Fibroblast of pulmonary artery (primary cell): ENCODE measurements around the gene FAM222A.

Experiments
- DNase-seq: peaks from one replicate; pipeline ENCODE4 v3.0.0-alpha.2; 2010; ENCODE audit warnings: low read depth
- H3K4me3 ChIP-seq: replicated peaks from 2 replicates; pipeline ENCODE4 v1.5.1; 2011; ENCODE audit warnings: low read depth, mild to moderate bottlenecking, control low read depth, low read length, moderate library complexity
- CTCF ChIP-seq: IDR thresholded peaks from 2 replicates; pipeline ENCODE4 v1.5.1; 2011; ENCODE audit warnings: mild to moderate bottlenecking, control low read depth, low read length, inconsistent platforms; ENCODE audit errors: missing control alignments

FAM222A gene

GRCh38 chr12:109796057-109796456 lies 82.4 kb downstream of the FAM222A start:
- no peak for DNase-seq
- no peak for TF ChIP-seq CTCF

GRCh38 chr12:109797905-109798669 lies 84.5 kb downstream of the FAM222A start:
- no peak overlapping the region for H3K4me3 ChIP-seq
- TF ChIP-seq CTCF, result peak; percentile 22
- no peak for DNase-seq

More at GRCh38 chr12:109796057-109796456, 82.4 kb downstream of the FAM222A start:
- no peak overlapping the region for H3K4me3 ChIP-seq

GRCh38 chr12:109798691-109799090 lies 85.1 kb downstream of the FAM222A start:
- no peak overlapping the region for H3K4me3 ChIP-seq
- DNase-seq, result no peak
- no peak for TF ChIP-seq CTCF

GRCh38 chr12:109800536-109800935 lies 86.9 kb downstream of the FAM222A start:
- no peak for TF ChIP-seq CTCF
- DNase-seq, result no peak
- no peak overlapping the region for H3K4me3 ChIP-seq

GRCh38 chr12:109802828-109803227 lies 89.2 kb downstream of the FAM222A start:
- TF ChIP-seq CTCF, result no peak
- no peak for DNase-seq

GRCh38 chr12:109803678-109804077 lies 90.1 kb downstream of the FAM222A start:
- H3K4me3 ChIP-seq, result no peak overlapping the region
- DNase-seq, result no peak
- TF ChIP-seq CTCF, result no peak

More at GRCh38 chr12:109802828-109803227, 89.2 kb downstream of the FAM222A start:
- H3K4me3 ChIP-seq, result no peak overlapping the region
